SK-N-SH (cell line): ENCODE measurements around the gene AAMDC. TPM values are rescaled to one million over a fixed set of nuclear protein-coding genes. Genes with fewer than 3 reads are reported as not detected.

Experiments
- CTCF ChIA-PET: fragments of 300-600, 350-600 bp; formaldehyde crosslinking; extraction: SDS; loops from one replicate; lab custom pipeline; 2021; lab: Yijun Ruan, JAX
- POLR2A ChIA-PET: fragments of 350-600 bp; sonication (Branson Sonifier 250); formaldehyde crosslinking; extraction: SDS; loops from one replicate; lab custom pipeline; 2020; ENCODE audit warnings: antibody characterized with exemption, inconsistent platforms; lab: Yijun Ruan, JAX
- DNase-seq: peaks from one replicate; pipeline ENCODE4 v3.0.0; 2012
- H2AFZ ChIP-seq: fragments of 200-600 bp; sonication (generic); 2 replicates; pipeline ENCODE4 v1.8.1; 2016; ENCODE audit warnings: antibody characterized with exemption, mild to moderate bottlenecking, low read depth
- H3F3A ChIP-seq: fragments of 200-600 bp; sonication (generic); replicated peaks from 2 replicates; pipeline ENCODE3; 2016; ENCODE audit warnings: antibody characterized with exemption, mild to moderate bottlenecking; ENCODE audit not compliant: insufficient read depth
- H3K27ac ChIP-seq, 2 experiments: fragments of 200-500 bp in 1 of 2; fragments of 200-600 bp in 1 of 2; sonication (Bioruptor generic) in 1 of 2; sonication (generic), shearing (Covaris generic) in 1 of 2; 2 replicates each; pipeline versions ENCODE4 v1.5.1 to v1.6.1; 2014 to 2016; ENCODE audit warnings: low read depth in 2 of 2, inconsistent platforms in 1 of 2, low read length in 1 of 2, mild to moderate bottlenecking in 1 of 2, mixed read lengths in 1 of 2
- H3K27me3 ChIP-seq: fragments of 200-600 bp; sonication (generic), shearing (Covaris generic); 2 replicates; pipeline ENCODE4 v1.6.1; 2016; ENCODE audit warnings: mixed run types; ENCODE audit not compliant: insufficient read depth
- H3K36me3 ChIP-seq, 2 experiments: fragments of 200-500 bp in 1 of 2; fragments of 200-600 bp in 1 of 2; sonication (Bioruptor generic) in 1 of 2; sonication (generic) in 1 of 2; replicated peaks in 1 of 2; 2 replicates each; pipeline versions ENCODE3 to v1.5.1; 2014 to 2016; ENCODE audit warnings: low read length in 1 of 2, mild to moderate bottlenecking in 1 of 2; ENCODE audit not compliant: insufficient read depth in 2 of 2, control insufficient read depth in 1 of 2
- H3K4me1 ChIP-seq, 2 experiments: fragments of 200-500 bp in 1 of 2; fragments of 200-600 bp in 1 of 2; sonication (Bioruptor generic) in 1 of 2; sonication (generic), shearing (Covaris generic) in 1 of 2; 2 replicates each; pipeline versions ENCODE4 v1.5.1 to v1.6.1; 2014 to 2016; ENCODE audit warnings: low read depth in 1 of 2, low read length in 1 of 2, mixed run types in 1 of 2; ENCODE audit not compliant: insufficient read depth in 2 of 2, control insufficient read depth in 1 of 2
- H3K4me2 ChIP-seq: fragments of 200-600 bp; sonication (generic), shearing (Covaris generic); 2 replicates; pipeline ENCODE4 v1.6.1; 2017; ENCODE audit warnings: mixed run types
- H3K4me3 ChIP-seq, 2 experiments: fragments of 200-500 bp in 1 of 2; fragments of 200-600 bp in 1 of 2; sonication (Bioruptor generic) in 1 of 2; sonication (generic), shearing (Covaris generic) in 1 of 2; 2 replicates each; pipeline versions ENCODE4 v1.5.1 to v1.8.1; 2014 to 2016; ENCODE audit warnings: low read depth in 2 of 2, inconsistent platforms in 1 of 2, low read length in 1 of 2, mild to moderate bottlenecking in 1 of 2, mixed read lengths in 1 of 2, moderate library complexity in 1 of 2
- H3K79me2 ChIP-seq: fragments of 200-600 bp; sonication (generic); 2 replicates; pipeline ENCODE4 v1.8.1; 2017; ENCODE audit warnings: mild to moderate bottlenecking; ENCODE audit not compliant: insufficient read depth
- H3K9ac ChIP-seq: fragments of 200-600 bp; sonication (generic); 2 replicates; pipeline ENCODE4 v1.6.1; 2017; ENCODE audit warnings: mixed run types
- H3K9me2 ChIP-seq: fragments of 200-600 bp; sonication (generic); 2 replicates; pipeline ENCODE4 v1.6.1; 2017; ENCODE audit warnings: mixed run types
- H3K9me3 ChIP-seq: fragments of 200-600 bp; sonication (generic); 2 replicates; pipeline ENCODE4 v1.6.1; 2017; ENCODE audit warnings: mixed run types, mild to moderate bottlenecking, moderate library complexity
- H4K20me1 ChIP-seq: fragments of 200-600 bp; sonication (generic); 2 replicates; pipeline ENCODE4 v1.6.1; 2017; ENCODE audit warnings: mild to moderate bottlenecking, mixed run types; ENCODE audit not compliant: insufficient read depth
- CHD2 ChIP-seq: fragments of 150-350 bp; IDR thresholded peaks from 2 replicates; pipeline ENCODE4 v1.6.1; 2018; ENCODE audit warnings: low read length; ENCODE audit not compliant: partially characterized antibody
- CTCF ChIP-seq: fragments of 200-600 bp; sonication (generic); IDR thresholded peaks from 2 replicates; pipeline ENCODE4 v1.6.1; 2017; ENCODE audit warnings: antibody characterized with exemption, mild to moderate bottlenecking, moderate library complexity
- EP300 ChIP-seq, 2 experiments: IDR thresholded peaks; 2 replicates each; pipeline versions ENCODE4 v1.4.0 to v1.6.1; 2012; ENCODE audit warnings: borderline replicate concordance in 1 of 2, low read depth in 1 of 2, low read length in 1 of 2
- EZH2phosphoT487 ChIP-seq: fragments of 200-600 bp; sonication (generic); IDR thresholded peaks from 2 replicates; pipeline ENCODE4 v1.6.1; 2017; ENCODE audit warnings: low read depth, mixed run types, mild to moderate bottlenecking, antibody characterized with exemption, moderate library complexity, borderline replicate concordance
- FOXJ3 ChIP-seq: sonication (generic); formaldehyde crosslinking; IDR thresholded peaks from 2 replicates; pipeline ENCODE4 v1.5.1; 2020; ENCODE audit warnings: mild to moderate bottlenecking, missing genetic modification reagents
- FOXM1 ChIP-seq: IDR thresholded peaks from 2 replicates; pipeline ENCODE4 v1.4.0; 2012; ENCODE audit warnings: low read depth, mild to moderate bottlenecking
- MEF2A ChIP-seq: IDR thresholded peaks from 2 replicates; pipeline ENCODE4 v1.4.0; 2012; ENCODE audit warnings: low read depth, borderline replicate concordance
- MXI1 ChIP-seq: IDR thresholded peaks from 2 replicates; pipeline ENCODE4 v1.6.1; 2012; ENCODE audit warnings: mild to moderate bottlenecking, low read depth, low read length, improper control_type of control experiment
- NFIC ChIP-seq: IDR thresholded peaks from 2 replicates; pipeline ENCODE4 v1.4.0; 2012; ENCODE audit warnings: borderline replicate concordance
- NRF1 ChIP-seq: IDR thresholded peaks from 2 replicates; pipeline ENCODE4 v1.6.1; 2012; ENCODE audit warnings: low read depth, mild to moderate bottlenecking, low read length
- POLR2AphosphoS5 ChIP-seq: IDR thresholded peaks from 2 replicates; pipeline ENCODE4 v1.6.1; 2012; ENCODE audit warnings: low read depth, low read length
- RCOR1 ChIP-seq: fragments of 150-350 bp; IDR thresholded peaks from 2 replicates; pipeline ENCODE4 v1.6.1; 2017; ENCODE audit warnings: antibody characterized with exemption, low read length
- RXRA ChIP-seq: IDR thresholded peaks from 2 replicates; pipeline ENCODE4 v1.4.0; 2012; ENCODE audit warnings: low read depth, mild to moderate bottlenecking, borderline replicate concordance
- SIN3A ChIP-seq: IDR thresholded peaks from 2 replicates; pipeline ENCODE4 v1.6.1; 2012; ENCODE audit warnings: low read depth, mild to moderate bottlenecking, low read length, moderate library complexity, borderline replicate concordance
- SMC3 ChIP-seq: IDR thresholded peaks from 2 replicates; pipeline ENCODE4 v1.6.1; 2012; ENCODE audit warnings: low read depth, low read length, improper control_type of control experiment
- TEAD4 ChIP-seq: IDR thresholded peaks from 2 replicates; pipeline ENCODE4 v1.4.0; 2012; ENCODE audit warnings: mild to moderate bottlenecking, borderline replicate concordance; ENCODE audit not compliant: insufficient read depth
- WGBS: methylation state at CpG from one replicate; pipeline ENCODE4 v1.1.6; 2017; ENCODE audit warnings: low lambda C conversion rate; 5-methylcytosine and 5-hydroxymethylcytosine counted together
- polyA plus RNA-seq, 3 experiments: library from polyadenylated mRNA; depleted of rRNA; stranded (reverse); fragments of >200 nt; gene quantifications; 2 replicates each; pipeline ENCODE4 v1.2.3, GENCODE V29; 2012
- TF ChIP-seq, protein P1 (sequence below): fragments of 150-350 bp; IDR thresholded peaks from 2 replicates; pipeline ENCODE4 v1.6.1; 2017; ENCODE audit warnings: antibody characterized with exemption, low read length, low read depth, borderline replicate concordance
- TF ChIP-seq, protein P2 (sequence below): IDR thresholded peaks from 2 replicates; pipeline ENCODE4 v1.4.0; 2012; ENCODE audit warnings: low read depth
- TF ChIP-seq, protein P3 (sequence below): IDR thresholded peaks from 2 replicates; pipeline ENCODE4 v1.6.1; 2012; ENCODE audit warnings: mild to moderate bottlenecking, low read depth, low read length, moderate library complexity
- TF ChIP-seq, protein P4 (sequence below): IDR thresholded peaks from 2 replicates; pipeline ENCODE4 v1.4.0; 2012; ENCODE audit warnings: low read depth, borderline replicate concordance

Gene AAMDC
- polyA plus RNA-seq, 1 of the 3 experiments (the other 2 are of a cell fraction) = 66.6 TPM

DNA sequence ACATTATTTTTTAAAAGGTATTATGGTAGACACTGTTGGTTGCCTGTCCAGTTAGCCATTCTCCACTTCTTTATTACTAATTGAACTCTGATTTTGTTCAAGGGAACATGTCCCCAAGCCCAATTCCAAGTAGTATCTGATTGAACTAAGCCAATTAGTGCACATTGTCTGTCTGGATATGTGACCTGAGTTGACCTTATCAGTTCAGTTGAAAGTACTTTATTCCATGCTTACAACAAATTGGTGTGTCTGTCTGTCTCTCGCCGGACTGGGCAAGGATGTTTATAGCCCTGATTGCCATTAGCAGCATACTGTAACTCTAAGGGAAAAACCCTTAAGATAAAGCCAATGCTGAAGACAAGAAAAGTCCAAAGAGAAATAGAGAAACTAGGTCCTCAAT lies 87.9 kb downstream of the AAMDC start (continued):
- TF ChIP-seq, protein P1, sequence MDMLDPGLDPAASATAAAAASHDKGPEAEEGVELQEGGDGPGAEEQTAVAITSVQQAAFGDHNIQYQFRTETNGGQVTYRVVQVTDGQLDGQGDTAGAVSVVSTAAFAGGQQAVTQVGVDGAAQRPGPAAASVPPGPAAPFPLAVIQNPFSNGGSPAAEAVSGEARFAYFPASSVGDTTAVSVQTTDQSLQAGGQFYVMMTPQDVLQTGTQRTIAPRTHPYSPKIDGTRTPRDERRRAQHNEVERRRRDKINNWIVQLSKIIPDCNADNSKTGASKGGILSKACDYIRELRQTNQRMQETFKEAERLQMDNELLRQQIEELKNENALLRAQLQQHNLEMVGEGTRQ = no peak
- no peak for TF ChIP-seq SIN3A
- no peak for TF ChIP-seq EZH2phosphoT487
- no peak for TF ChIP-seq MXI1
- TF ChIP-seq FOXJ3 (CRISPR knock-in tag) = no peak
- no peak for TF ChIP-seq SMC3
- TF ChIP-seq NRF1 = no peak
- TF ChIP-seq RXRA = no peak
- TF ChIP-seq, protein P2, sequence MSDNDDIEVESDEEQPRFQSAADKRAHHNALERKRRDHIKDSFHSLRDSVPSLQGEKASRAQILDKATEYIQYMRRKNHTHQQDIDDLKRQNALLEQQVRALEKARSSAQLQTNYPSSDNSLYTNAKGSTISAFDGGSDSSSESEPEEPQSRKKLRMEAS = no peak

DNA sequence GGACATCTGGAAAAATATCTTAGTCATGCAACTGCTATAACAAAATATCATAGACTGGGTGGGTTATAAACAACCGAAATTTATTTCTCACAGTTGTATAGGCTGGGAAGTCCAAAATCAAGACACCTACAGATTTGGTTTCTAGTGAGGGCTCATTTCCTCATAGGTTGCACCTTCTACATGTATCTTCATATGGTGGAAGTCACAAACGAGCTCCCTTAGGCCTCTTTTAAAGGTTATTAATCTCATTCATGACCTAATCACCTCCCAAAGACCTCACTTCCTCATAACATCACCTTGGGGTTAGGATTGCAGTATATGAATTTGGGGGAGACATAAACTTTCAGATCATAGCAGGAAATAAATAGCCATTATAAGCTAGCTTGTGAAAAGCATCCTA lies 88.3 kb downstream of the AAMDC start:
- 83% methylated on average over 2 of the region's 2 CpGs for WGBS
- Histone ChIP-seq H2AFZ (no peak overlapping the region), H3K4me1 (peaks cover 9 to 15% of the 10 kb centered on the region in 2 experiments; a peak in 3 of 4 replicates), H3K27ac (peak overlapping the region in 1 of 2 experiments; percentile 98; a peak in 2 of 4 replicates), H3K36me3 (peaks cover 0 to 8% of the 10 kb centered on the region in 2 experiments), H3K9me2 (no peaks in the 10 kb centered on the region), H3K4me2 (no peak overlapping the region), H3K9me3 (no peaks in the 10 kb centered on the region)
- no peak for DNase-seq
- no peak for TF ChIP-seq FOXJ3 (CRISPR knock-in tag)
- TF ChIP-seq, protein P1 = no peak
- TF ChIP-seq NRF1 = no peak
- no peak for TF ChIP-seq EP300 (IDR thresholded peaks at IDR 0.05; ENCODE audit: borderline replicate concordance in 1 of 2, low read depth in 1 of 2, low read length in 1 of 2)
- TF ChIP-seq MEF2A = no peak
- TF ChIP-seq TEAD4 = no peak
- no peak for TF ChIP-seq NFIC
- no peak for TF ChIP-seq FOXM1
- TF ChIP-seq, protein P3, sequence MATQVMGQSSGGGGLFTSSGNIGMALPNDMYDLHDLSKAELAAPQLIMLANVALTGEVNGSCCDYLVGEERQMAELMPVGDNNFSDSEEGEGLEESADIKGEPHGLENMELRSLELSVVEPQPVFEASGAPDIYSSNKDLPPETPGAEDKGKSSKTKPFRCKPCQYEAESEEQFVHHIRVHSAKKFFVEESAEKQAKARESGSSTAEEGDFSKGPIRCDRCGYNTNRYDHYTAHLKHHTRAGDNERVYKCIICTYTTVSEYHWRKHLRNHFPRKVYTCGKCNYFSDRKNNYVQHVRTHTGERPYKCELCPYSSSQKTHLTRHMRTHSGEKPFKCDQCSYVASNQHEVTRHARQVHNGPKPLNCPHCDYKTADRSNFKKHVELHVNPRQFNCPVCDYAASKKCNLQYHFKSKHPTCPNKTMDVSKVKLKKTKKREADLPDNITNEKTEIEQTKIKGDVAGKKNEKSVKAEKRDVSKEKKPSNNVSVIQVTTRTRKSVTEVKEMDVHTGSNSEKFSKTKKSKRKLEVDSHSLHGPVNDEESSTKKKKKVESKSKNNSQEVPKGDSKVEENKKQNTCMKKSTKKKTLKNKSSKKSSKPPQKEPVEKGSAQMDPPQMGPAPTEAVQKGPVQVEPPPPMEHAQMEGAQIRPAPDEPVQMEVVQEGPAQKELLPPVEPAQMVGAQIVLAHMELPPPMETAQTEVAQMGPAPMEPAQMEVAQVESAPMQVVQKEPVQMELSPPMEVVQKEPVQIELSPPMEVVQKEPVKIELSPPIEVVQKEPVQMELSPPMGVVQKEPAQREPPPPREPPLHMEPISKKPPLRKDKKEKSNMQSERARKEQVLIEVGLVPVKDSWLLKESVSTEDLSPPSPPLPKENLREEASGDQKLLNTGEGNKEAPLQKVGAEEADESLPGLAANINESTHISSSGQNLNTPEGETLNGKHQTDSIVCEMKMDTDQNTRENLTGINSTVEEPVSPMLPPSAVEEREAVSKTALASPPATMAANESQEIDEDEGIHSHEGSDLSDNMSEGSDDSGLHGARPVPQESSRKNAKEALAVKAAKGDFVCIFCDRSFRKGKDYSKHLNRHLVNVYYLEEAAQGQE = no peak
- TF ChIP-seq RCOR1 = no peak
- no peak for TF ChIP-seq CTCF
- no peak for TF ChIP-seq POLR2AphosphoS5
- TF ChIP-seq, protein P4, sequence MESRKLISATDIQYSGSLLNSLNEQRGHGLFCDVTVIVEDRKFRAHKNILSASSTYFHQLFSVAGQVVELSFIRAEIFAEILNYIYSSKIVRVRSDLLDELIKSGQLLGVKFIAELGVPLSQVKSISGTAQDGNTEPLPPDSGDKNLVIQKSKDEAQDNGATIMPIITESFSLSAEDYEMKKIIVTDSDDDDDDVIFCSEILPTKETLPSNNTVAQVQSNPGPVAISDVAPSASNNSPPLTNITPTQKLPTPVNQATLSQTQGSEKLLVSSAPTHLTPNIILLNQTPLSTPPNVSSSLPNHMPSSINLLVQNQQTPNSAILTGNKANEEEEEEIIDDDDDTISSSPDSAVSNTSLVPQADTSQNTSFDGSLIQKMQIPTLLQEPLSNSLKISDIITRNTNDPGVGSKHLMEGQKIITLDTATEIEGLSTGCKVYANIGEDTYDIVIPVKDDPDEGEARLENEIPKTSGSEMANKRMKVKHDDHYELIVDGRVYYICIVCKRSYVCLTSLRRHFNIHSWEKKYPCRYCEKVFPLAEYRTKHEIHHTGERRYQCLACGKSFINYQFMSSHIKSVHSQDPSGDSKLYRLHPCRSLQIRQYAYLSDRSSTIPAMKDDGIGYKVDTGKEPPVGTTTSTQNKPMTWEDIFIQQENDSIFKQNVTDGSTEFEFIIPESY = no peak
- no peak for TF ChIP-seq CHD2
- TF ChIP-seq SMC3 = no peak
- TF ChIP-seq, all 33 proteins: peak for 0
- no peaks in the 10 kb centered on the region for H3F3A ChIP-seq
- H3K4me3 ChIP-seq = no peak overlapping the region
- ChIA-PET CTCF (no interaction called here), POLR2A (no interaction called here)
- no peaks in the 10 kb centered on the region for H3K27me3 ChIP-seq
- no peak overlapping the region for H3K9ac ChIP-seq
- peaks cover 3% of the 10 kb centered on the region; the same call in 1 of the 2 replicates for H4K20me1 ChIP-seq
- no peaks in the 10 kb centered on the region; the same call in 1 of the 2 replicates for H3K79me2 ChIP-seq
